Ishikawa (cell line): Measurements from ENCODE around the gene GIMAP7.

ENCODE experiments used
- EP300 ChIP-seq: IDR thresholded peaks from 2 replicates; pipeline ENCODE4 v1.6.1; 2012; ENCODE audit warnings: borderline replicate concordance
- MAX ChIP-seq: IDR thresholded peaks from 2 replicates; pipeline ENCODE4 v1.6.1; 2012
- NFIC ChIP-seq: IDR thresholded peaks from 2 replicates; pipeline ENCODE4 v1.6.1; 2012
- RAD21 ChIP-seq: IDR thresholded peaks from 2 replicates; pipeline ENCODE4 v1.6.1; 2012; ENCODE audit warnings: low read depth
- REST ChIP-seq: IDR thresholded peaks from 2 replicates; pipeline ENCODE4 v1.6.1; 2012; ENCODE audit warnings: low read depth, mild to moderate bottlenecking
- TAF1 ChIP-seq: IDR thresholded peaks from 2 replicates; pipeline ENCODE4 v1.6.1; 2012; ENCODE audit warnings: low read depth, mild to moderate bottlenecking
- USF1 ChIP-seq: IDR thresholded peaks from 2 replicates; pipeline ENCODE4 v1.6.1; 2012
- YY1 ChIP-seq: IDR thresholded peaks from 2 replicates; pipeline ENCODE4 v1.6.1; 2012; ENCODE audit warnings: low read depth

- no peak for TF ChIP-seq USF1
- TF ChIP-seq EP300, result no peak
- TF ChIP-seq NFIC, result no peak
- no peak for TF ChIP-seq YY1
- no peak for TF ChIP-seq TAF1
- TF ChIP-seq MAX, result no peak
- TF ChIP-seq REST, result no peak
- TF ChIP-seq RAD21, result no peak
Observed at GRCh38 chr7:150531704-150532103, 17.0 kb downstream of the GIMAP7 start.
